ENCODE measurements around the gene DLGAP1. TPM values are rescaled to one million over a fixed set of nuclear protein-coding genes. Genes with fewer than 3 reads are reported as not detected.

The DLGAP1 gene
- total and polyA plus RNA-seq, 2 experiments from 2014 or later = 17.0 to 48.5 TPM

DNA sequence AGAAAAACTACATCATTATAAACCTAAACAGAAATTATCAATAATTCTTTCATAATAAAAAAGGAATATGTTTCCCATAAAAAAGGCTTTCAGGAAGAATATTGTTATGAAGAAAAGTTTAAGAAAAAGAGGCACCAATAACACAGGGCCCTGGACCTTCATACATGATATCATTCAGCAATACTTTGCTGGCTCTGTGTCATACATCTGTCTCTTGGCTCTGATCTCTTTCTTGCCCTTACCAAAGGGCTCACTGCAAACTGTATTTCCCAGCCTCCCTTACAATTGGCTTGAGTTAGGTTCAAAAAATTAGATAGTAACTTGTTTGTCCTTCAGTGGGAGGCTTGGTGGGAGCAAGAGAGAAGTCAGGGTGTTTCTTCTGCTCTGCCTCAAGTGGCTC is 506.1 kb downstream of the DLGAP1 start:
- H3F3A ChIP-seq (replicated peaks; ENCODE audit: low read depth) = no peaks in the 10 kb centered on the region
- no peaks in the 10 kb centered on the region for H3K4me1 ChIP-seq (ENCODE audit: insufficient read depth)
- no peaks in the 10 kb centered on the region for H3K36me3 Mint-ChIP-seq (ENCODE audit: low read depth)
- no peak overlapping the region for H3K27ac ChIP-seq (ENCODE audit: low read depth)
- no peaks in the 10 kb centered on the region for H3K9me2 ChIP-seq (ENCODE audit: insufficient read depth)
- no peaks in the 10 kb centered on the region for H3K79me2 ChIP-seq (replicated peaks; ENCODE audit: insufficient read depth)
- H2AFZ ChIP-seq = no peak overlapping the region
- no peaks in the 10 kb centered on the region for H3K9me3 Mint-ChIP-seq
- TF ChIP-seq POLR2AphosphoS5 (IDR thresholded peaks at IDR 0.05; ENCODE audit: low read depth) = no peak
- H3K4me3 ChIP-seq = no peak overlapping the region
- peaks cover 12% of the 10 kb centered on the region; the same call in 2 of the 3 replicates for H3K4me1 Mint-ChIP-seq
- no peaks in the 10 kb centered on the region for H3K27me3 ChIP-seq (ENCODE audit: insufficient read depth)
- H3K4me3 Mint-ChIP-seq = no peak overlapping the region
- no peak for ATAC-seq
- H3K27ac Mint-ChIP-seq = no peak overlapping the region
- H4K20me1 ChIP-seq (replicated peaks; ENCODE audit: insufficient read depth) = no peaks in the 10 kb centered on the region
- H3K4me2 ChIP-seq = no peak overlapping the region
- no peaks in the 10 kb centered on the region for H3K36me3 ChIP-seq (ENCODE audit: insufficient read depth)
- no peak for DNase-seq (ENCODE audit: low spot score)
- H3K27me3 Mint-ChIP-seq (ENCODE audit: insufficient read depth, low read depth, poor library complexity) = no peaks in the 10 kb centered on the region

DNA sequence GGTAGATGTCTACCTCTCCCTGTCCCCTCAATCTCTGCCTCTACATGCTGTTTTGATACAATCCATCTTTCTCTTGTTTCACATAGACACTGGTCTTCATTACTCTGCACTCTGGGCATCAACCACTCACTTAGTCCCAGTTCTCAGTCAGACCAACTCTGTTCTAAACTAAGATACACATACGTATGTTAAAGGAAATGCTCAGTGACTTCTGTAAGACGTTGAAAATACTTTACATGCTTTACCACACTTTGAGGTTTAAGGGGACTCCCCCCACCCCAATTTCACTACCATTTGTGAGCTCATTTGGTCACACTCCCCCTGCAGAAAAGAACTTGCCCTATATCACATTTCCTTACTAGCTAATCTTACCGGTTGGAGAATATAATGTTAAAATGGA is 507.7 kb downstream of the DLGAP1 start:
- Histone ChIP-seq H3K27me3 (ENCODE audit: insufficient read depth) (no peaks in the 10 kb centered on the region), H3K4me1 (ENCODE audit: insufficient read depth) (no peaks in the 10 kb centered on the region), H4K20me1 (replicated peaks; ENCODE audit: insufficient read depth) (no peaks in the 10 kb centered on the region), H3K9me2 (ENCODE audit: insufficient read depth) (no peaks in the 10 kb centered on the region), H2AFZ (no peak overlapping the region), H3K79me2 (replicated peaks; ENCODE audit: insufficient read depth) (no peaks in the 10 kb centered on the region), H3K27ac (ENCODE audit: low read depth) (no peak overlapping the region), H3F3A (replicated peaks; ENCODE audit: low read depth) (no peaks in the 10 kb centered on the region), H3K4me2 (no peak overlapping the region), H3K4me3 (no peak overlapping the region), H3K36me3 (ENCODE audit: insufficient read depth) (no peaks in the 10 kb centered on the region)
- Mint-ChIP-seq H3K4me1 (peaks cover 12% of the 10 kb centered on the region; the same call in 2 of the 3 replicates), H3K36me3 (ENCODE audit: low read depth) (no peaks in the 10 kb centered on the region), H3K9me3 (no peaks in the 10 kb centered on the region), H3K27me3 (ENCODE audit: insufficient read depth, low read depth, poor library complexity) (no peaks in the 10 kb centered on the region), H3K4me3 (no peak overlapping the region), H3K27ac (no peak overlapping the region)
- DNase-seq (ENCODE audit: low spot score) = no peak
- ATAC-seq = no peak
- TF ChIP-seq EZH2 (IDR thresholded peaks at IDR 0.05; ENCODE audit: low read depth, unreplicated experiment) = no peak
- TF ChIP-seq ZNF114 (CRISPR knock-in tag; IDR thresholded peaks at IDR 0.05) = no peak
- TF ChIP-seq, protein P1, sequence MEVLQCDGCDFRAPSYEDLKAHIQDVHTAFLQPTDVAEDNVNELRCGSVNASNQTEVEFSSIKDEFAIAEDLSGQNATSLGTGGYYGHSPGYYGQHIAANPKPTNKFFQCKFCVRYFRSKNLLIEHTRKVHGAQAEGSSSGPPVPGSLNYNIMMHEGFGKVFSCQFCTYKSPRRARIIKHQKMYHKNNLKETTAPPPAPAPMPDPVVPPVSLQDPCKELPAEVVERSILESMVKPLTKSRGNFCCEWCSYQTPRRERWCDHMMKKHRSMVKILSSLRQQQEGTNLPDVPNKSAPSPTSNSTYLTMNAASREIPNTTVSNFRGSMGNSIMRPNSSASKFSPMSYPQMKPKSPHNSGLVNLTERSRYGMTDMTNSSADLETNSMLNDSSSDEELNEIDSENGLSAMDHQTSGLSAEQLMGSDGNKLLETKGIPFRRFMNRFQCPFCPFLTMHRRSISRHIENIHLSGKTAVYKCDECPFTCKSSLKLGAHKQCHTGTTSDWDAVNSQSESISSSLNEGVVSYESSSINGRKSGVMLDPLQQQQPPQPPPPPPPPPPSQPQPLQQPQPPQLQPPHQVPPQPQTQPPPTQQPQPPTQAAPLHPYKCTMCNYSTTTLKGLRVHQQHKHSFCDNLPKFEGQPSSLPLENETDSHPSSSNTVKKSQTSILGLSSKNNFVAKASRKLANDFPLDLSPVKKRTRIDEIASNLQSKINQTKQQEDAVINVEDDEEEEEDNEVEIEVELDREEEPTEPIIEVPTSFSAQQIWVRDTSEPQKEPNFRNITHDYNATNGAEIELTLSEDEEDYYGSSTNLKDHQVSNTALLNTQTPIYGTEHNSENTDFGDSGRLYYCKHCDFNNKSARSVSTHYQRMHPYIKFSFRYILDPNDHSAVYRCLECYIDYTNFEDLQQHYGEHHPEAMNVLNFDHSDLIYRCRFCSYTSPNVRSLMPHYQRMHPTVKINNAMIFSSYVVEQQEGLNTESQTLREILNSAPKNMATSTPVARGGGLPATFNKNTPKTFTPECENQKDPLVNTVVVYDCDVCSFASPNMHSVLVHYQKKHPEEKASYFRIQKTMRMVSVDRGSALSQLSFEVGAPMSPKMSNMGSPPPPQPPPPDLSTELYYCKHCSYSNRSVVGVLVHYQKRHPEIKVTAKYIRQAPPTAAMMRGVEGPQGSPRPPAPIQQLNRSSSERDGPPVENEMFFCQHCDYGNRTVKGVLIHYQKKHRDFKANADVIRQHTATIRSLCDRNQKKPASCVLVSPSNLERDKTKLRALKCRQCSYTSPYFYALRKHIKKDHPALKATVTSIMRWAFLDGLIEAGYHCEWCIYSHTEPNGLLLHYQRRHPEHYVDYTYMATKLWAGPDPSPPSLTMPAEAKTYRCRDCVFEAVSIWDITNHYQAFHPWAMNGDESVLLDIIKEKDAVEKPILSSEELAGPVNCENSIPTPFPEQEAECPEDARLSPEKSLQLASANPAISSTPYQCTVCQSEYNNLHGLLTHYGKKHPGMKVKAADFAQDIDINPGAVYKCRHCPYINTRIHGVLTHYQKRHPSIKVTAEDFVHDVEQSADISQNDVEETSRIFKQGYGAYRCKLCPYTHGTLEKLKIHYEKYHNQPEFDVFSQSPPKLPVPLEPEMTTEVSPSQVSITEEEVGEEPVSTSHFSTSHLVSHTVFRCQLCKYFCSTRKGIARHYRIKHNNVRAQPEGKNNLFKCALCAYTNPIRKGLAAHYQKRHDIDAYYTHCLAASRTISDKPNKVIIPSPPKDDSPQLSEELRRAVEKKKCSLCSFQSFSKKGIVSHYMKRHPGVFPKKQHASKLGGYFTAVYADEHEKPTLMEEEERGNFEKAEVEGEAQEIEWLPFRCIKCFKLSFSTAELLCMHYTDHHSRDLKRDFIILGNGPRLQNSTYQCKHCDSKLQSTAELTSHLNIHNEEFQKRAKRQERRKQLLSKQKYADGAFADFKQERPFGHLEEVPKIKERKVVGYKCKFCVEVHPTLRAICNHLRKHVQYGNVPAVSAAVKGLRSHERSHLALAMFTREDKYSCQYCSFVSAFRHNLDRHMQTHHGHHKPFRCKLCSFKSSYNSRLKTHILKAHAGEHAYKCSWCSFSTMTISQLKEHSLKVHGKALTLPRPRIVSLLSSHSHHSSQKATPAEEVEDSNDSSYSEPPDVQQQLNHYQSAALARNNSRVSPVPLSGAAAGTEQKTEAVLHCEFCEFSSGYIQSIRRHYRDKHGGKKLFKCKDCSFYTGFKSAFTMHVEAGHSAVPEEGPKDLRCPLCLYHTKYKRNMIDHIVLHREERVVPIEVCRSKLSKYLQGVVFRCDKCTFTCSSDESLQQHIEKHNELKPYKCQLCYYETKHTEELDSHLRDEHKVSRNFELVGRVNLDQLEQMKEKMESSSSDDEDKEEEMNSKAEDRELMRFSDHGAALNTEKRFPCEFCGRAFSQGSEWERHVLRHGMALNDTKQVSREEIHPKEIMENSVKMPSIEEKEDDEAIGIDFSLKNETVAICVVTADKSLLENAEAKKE (CRISPR knock-in tag; IDR thresholded peaks at IDR 0.05) = no peak
- TF ChIP-seq EZH2phosphoT487 (IDR thresholded peaks at IDR 0.05; ENCODE audit: unreplicated experiment) = no peak
- no peak for TF ChIP-seq JUNB (IDR thresholded peaks at IDR 0.05; ENCODE audit: unreplicated experiment)
- TF ChIP-seq, protein P2, sequence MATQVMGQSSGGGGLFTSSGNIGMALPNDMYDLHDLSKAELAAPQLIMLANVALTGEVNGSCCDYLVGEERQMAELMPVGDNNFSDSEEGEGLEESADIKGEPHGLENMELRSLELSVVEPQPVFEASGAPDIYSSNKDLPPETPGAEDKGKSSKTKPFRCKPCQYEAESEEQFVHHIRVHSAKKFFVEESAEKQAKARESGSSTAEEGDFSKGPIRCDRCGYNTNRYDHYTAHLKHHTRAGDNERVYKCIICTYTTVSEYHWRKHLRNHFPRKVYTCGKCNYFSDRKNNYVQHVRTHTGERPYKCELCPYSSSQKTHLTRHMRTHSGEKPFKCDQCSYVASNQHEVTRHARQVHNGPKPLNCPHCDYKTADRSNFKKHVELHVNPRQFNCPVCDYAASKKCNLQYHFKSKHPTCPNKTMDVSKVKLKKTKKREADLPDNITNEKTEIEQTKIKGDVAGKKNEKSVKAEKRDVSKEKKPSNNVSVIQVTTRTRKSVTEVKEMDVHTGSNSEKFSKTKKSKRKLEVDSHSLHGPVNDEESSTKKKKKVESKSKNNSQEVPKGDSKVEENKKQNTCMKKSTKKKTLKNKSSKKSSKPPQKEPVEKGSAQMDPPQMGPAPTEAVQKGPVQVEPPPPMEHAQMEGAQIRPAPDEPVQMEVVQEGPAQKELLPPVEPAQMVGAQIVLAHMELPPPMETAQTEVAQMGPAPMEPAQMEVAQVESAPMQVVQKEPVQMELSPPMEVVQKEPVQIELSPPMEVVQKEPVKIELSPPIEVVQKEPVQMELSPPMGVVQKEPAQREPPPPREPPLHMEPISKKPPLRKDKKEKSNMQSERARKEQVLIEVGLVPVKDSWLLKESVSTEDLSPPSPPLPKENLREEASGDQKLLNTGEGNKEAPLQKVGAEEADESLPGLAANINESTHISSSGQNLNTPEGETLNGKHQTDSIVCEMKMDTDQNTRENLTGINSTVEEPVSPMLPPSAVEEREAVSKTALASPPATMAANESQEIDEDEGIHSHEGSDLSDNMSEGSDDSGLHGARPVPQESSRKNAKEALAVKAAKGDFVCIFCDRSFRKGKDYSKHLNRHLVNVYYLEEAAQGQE (IDR thresholded peaks at IDR 0.05; ENCODE audit: unreplicated experiment) = no peak
- TF ChIP-seq, protein P3, sequence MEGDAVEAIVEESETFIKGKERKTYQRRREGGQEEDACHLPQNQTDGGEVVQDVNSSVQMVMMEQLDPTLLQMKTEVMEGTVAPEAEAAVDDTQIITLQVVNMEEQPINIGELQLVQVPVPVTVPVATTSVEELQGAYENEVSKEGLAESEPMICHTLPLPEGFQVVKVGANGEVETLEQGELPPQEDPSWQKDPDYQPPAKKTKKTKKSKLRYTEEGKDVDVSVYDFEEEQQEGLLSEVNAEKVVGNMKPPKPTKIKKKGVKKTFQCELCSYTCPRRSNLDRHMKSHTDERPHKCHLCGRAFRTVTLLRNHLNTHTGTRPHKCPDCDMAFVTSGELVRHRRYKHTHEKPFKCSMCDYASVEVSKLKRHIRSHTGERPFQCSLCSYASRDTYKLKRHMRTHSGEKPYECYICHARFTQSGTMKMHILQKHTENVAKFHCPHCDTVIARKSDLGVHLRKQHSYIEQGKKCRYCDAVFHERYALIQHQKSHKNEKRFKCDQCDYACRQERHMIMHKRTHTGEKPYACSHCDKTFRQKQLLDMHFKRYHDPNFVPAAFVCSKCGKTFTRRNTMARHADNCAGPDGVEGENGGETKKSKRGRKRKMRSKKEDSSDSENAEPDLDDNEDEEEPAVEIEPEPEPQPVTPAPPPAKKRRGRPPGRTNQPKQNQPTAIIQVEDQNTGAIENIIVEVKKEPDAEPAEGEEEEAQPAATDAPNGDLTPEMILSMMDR (conservative IDR thresholded peaks at IDR 0.05; ENCODE audit: low read depth in 2 of 2) = no peak
- no peak for TF ChIP-seq ZNF331 (CRISPR knock-in tag; IDR thresholded peaks at IDR 0.05; ENCODE audit: low read depth)
- TF ChIP-seq NANOG (IDR thresholded peaks at IDR 0.05; ENCODE audit: borderline replicate concordance) = no peak
- TF ChIP-seq POLR2AphosphoS5 (IDR thresholded peaks at IDR 0.05; ENCODE audit: low read depth) = no peak
- no peak for TF ChIP-seq CREB1 (CRISPR knock-in tag; IDR thresholded peaks at IDR 0.05; ENCODE audit: low read depth)

All from GM23338 (cell line).